ENCODE measurements around the gene RDH5.

GRCh38 chr12:55698965-55699364 lies 21.2 kb upstream of the RDH5 start:
- no peak for TF ChIP-seq CTCF (IDR thresholded peaks at IDR 0.05)
- TF ChIP-seq POLR2AphosphoS5 (IDR thresholded peaks at IDR 0.05; ENCODE audit: low read depth, low read length), result no peak
- TF ChIP-seq MXI1 (IDR thresholded peaks at IDR 0.05; ENCODE audit: low read depth, low read length), result no peak
- no peak for TF ChIP-seq SIN3A (IDR thresholded peaks at IDR 0.05; ENCODE audit: borderline replicate concordance, low read depth, low read length)
- TF ChIP-seq PBX3 (IDR thresholded peaks at IDR 0.05), result no peak
- TF ChIP-seq SMC3 (IDR thresholded peaks at IDR 0.05; ENCODE audit: low read depth, low read length), result no peak
- no peak for TF ChIP-seq TCF12 (IDR thresholded peaks at IDR 0.05)
- no peak for TF ChIP-seq TAF1 (IDR thresholded peaks at IDR 0.05; ENCODE audit: borderline replicate concordance, low read depth, low read length)
- TF ChIP-seq EP300 (IDR thresholded peaks at IDR 0.05; ENCODE audit: borderline replicate concordance in 1 of 2, low read depth in 1 of 2, low read length in 1 of 2), result no peak
